MM.1S (cell line): ENCODE measurements around the gene CXXC5.

ENCODE experiments used
- EZH2 ChIP-seq: fragments of 300-600 bp; sonication (generic); optimal IDR thresholded peaks from 2 replicates; pipeline ENCODE3; 2017; ENCODE audit warnings: low read depth, mild to moderate bottlenecking, antibody characterized with exemption, low read length, mixed read lengths
- EZH2phosphoT487 ChIP-seq: fragments of 300-600 bp; sonication (generic); IDR thresholded peaks from 2 replicates; pipeline ENCODE4 v1.6.1; 2018; ENCODE audit warnings: antibody characterized with exemption, low read length
- TF ChIP-seq, protein P1 (sequence below): fragments of 300-600 bp; sonication (generic); IDR thresholded peaks from 2 replicates; pipeline ENCODE4 v1.5.1; 2016; ENCODE audit warnings: antibody characterized with exemption, low read length, mixed read lengths

DNA sequence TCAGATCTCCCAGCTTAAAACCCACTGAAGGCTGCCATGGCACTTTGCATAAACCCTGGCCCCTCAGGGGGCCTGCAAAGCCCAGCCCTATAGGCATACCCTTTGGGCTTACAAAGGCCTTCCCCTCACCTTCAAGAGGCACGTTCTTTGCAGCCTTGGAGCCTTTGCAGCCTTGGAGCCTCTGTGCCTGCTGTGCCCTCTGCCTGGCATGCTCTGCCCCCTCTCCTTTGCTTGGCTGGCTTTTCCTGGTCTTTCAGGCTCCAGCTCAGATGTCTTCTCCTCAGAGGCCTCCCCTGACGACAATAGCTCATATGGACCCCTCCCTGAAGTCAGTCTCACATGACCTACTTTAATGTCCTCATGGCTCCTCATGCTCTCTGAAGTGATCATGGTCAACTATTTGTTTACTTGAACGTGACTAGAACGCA lies 60.3 kb downstream of the CXXC5 start:
- TF ChIP-seq, protein P1, sequence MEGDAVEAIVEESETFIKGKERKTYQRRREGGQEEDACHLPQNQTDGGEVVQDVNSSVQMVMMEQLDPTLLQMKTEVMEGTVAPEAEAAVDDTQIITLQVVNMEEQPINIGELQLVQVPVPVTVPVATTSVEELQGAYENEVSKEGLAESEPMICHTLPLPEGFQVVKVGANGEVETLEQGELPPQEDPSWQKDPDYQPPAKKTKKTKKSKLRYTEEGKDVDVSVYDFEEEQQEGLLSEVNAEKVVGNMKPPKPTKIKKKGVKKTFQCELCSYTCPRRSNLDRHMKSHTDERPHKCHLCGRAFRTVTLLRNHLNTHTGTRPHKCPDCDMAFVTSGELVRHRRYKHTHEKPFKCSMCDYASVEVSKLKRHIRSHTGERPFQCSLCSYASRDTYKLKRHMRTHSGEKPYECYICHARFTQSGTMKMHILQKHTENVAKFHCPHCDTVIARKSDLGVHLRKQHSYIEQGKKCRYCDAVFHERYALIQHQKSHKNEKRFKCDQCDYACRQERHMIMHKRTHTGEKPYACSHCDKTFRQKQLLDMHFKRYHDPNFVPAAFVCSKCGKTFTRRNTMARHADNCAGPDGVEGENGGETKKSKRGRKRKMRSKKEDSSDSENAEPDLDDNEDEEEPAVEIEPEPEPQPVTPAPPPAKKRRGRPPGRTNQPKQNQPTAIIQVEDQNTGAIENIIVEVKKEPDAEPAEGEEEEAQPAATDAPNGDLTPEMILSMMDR, result no peak
- TF ChIP-seq EZH2 (no peak), EZH2phosphoT487 (no peak)
